HG03135 (cell line): Measurements from ENCODE around the gene MBOAT1.
A peak's percentile ranks its signal among the peaks of the same experiment; 100 is the strongest.

Source experiments
- ATAC-seq: cut with Tn5 transposase; IDR thresholded peaks from one replicate; pipeline ENCODE4 v1.9.1; 2021; ENCODE audit warnings: mild to moderate bottlenecking, moderate library complexity; ENCODE audit not compliant: unreplicated experiment

The MBOAT1 gene

DNA sequence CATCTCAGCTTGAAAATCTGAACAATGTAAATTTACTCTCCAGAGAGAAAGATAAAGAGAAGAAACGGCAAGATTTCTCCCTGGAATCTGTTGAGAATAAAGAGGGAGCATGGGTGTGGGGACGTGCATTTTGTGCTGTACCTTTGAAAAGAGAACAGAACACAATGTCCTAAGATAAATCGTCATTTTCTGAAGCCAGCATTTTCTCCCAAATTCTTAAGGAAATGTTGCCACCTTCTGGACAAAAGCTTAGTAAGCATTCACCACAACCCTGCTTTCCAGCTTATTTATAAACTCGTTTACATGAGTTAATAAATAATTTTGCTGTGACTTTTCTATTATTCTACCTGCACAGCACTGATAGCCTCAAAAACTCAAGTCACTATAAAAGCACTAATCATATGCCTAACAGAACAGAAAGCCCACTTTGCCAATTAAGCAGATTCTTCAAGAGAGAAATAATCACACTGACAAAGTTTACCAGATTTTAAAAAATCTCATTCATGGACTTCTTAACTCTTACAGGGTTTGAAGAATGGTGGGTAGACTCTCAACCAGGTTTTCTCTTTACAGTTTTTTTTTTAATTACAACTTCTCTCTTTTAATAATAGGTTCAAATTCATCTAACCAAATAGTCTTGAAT is 155.8 kb downstream of the MBOAT1 start:
- ATAC-seq: peak; percentile 69

DNA sequence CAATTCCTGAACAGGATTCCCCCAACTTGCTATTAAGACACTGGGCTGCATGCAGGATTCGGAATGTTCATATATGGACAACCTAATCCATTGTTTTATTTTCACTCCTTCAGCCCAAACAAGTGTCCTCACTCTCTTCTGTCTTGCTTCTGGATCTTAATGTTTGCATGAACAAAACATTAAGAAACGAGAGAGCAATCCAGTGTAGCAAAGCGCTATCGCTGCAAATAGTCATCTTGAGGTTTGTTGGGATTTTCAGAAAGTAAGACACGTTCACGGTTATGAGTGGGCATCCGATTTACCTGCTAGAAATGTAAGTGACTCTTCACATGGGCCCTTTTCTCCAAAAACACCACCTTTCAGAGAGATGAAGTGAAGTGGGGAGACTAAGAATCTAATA is 156.4 kb downstream of the MBOAT1 start:
- no peak for ATAC-seq
